ENCODE measurements around the gene NEUROD2.

- TF ChIP-seq ZNF274 (IDR thresholded peaks at IDR 0.05; ENCODE audit: low read depth, low read length) (no peak), SUZ12 (IDR thresholded peaks at IDR 0.05; ENCODE audit: extremely low read depth, insufficient read depth, insufficient read length) (peak; percentile 83), YY1 (IDR thresholded peaks at IDR 0.05; ENCODE audit: insufficient read depth, insufficient read length) (no peak)
Measured at GRCh38 chr17:39600997-39601597, 6.6 kb downstream of the NEUROD2 start.
